Spleen (tissue), 11 donors: ENCODE results near the gene RAPGEFL1. TPM values are rescaled to one million over a fixed set of nuclear protein-coding genes. Genes with fewer than 3 reads are reported as not detected.

Experiments used
- DNase-seq: peaks from one replicate; pipeline ENCODE4 v3.0.0-alpha.2; 2020
- H3K27ac ChIP-seq, 8 donors: fragments of 200-600 bp; sonication (generic) in 7 of 8; 1 replicate in 4 of 8; 2 replicates in 4 of 8; pipeline versions ENCODE4 v1.5.0 to v1.8.0; 2016 to 2021; ENCODE audit warnings: inconsistent platforms in 4 of 8, mild to moderate bottlenecking in 4 of 8, moderate library complexity in 1 of 8
- H3K27me3 ChIP-seq, 7 donors: fragments of 200-600 bp; sonication (generic) in 6 of 7; replicated peaks in 1 of 7; 1 replicate in 4 of 7; 2 replicates in 3 of 7; pipeline versions ENCODE4 v1.5.0 to v1.8.0; 2016 to 2021; ENCODE audit warnings: inconsistent platforms in 3 of 7, mild to moderate bottlenecking in 1 of 7
- H3K36me3 ChIP-seq, 6 donors: fragments of 200-600 bp; sonication (generic) in 5 of 6; 1 replicate in 4 of 6; 2 replicates in 2 of 6; pipeline versions ENCODE4 v1.5.0 to v1.8.0; 2016 to 2021; ENCODE audit warnings: inconsistent platforms in 2 of 6
- H3K4me1 ChIP-seq, 6 donors: fragments of 200-600 bp; sonication (generic) in 5 of 6; 1 replicate in 3 of 6; 2 replicates in 3 of 6; pipeline versions ENCODE4 v1.5.0 to v1.8.0; 2016 to 2021; ENCODE audit warnings: inconsistent platforms in 3 of 6
- H3K4me3 ChIP-seq, 8 donors: fragments of 200-600 bp; sonication (generic) in 7 of 8; 1 replicate in 4 of 8; 2 replicates in 4 of 8; pipeline versions ENCODE4 v1.5.0 to v1.8.0; 2016 to 2021; ENCODE audit warnings: inconsistent platforms in 4 of 8, mild to moderate bottlenecking in 4 of 8, moderate library complexity in 2 of 8
- H3K9me3 ChIP-seq, 8 donors: fragments of 200-600 bp; sonication (generic) in 7 of 8; 1 replicate in 4 of 8; 2 replicates in 4 of 8; pipeline versions ENCODE4 v1.5.0 to v1.8.0; 2016 to 2021; ENCODE audit warnings: inconsistent platforms in 4 of 8
- CTCF ChIP-seq, 11 experiments: fragments of 200-600 bp in 7 of 11; fragments of 450-650 bp in 4 of 11; sonication (generic) in 4 of 11; IDR thresholded peaks in 8 of 11; conservative IDR thresholded peaks in 3 of 11; 1 replicate in 7 of 11; 2 replicates in 4 of 11; pipeline versions ENCODE4 v1.4.0 to v1.8.0; 2016 to 2021; ENCODE audit warnings: antibody characterized with exemption in 11 of 11, inconsistent platforms in 4 of 11, mild to moderate bottlenecking in 1 of 11
- POLR2A ChIP-seq, 3 donors: fragments of 450-650 bp; IDR thresholded peaks; one replicate each; pipeline ENCODE4 v1.5.1; 2017; ENCODE audit warnings: antibody characterized with exemption in 3 of 3, mild to moderate bottlenecking in 1 of 3
- POLR2AphosphoS5 ChIP-seq, 3 donors: sonication (generic); formaldehyde crosslinking; IDR thresholded peaks; one replicate each; pipeline ENCODE4 v1.5.1; 2017; ENCODE audit warnings: antibody characterized with exemption in 3 of 3
- WGBS, 5 donors: extraction: QIAGEN DNeasy Blood & Tissue Kit in 3 of 5; methylation state at CpG; one replicate each; pipeline versions ENCODE4 v1.1.5 to v1.1.7; 2013 to 2018; 5-methylcytosine and 5-hydroxymethylcytosine counted together
- intact Hi-C: fragments of 100-400 bp; cut with DNase I; formaldehyde crosslinking; loops from one replicate; pipeline ENCODE4 v1.15.0; 2023; ENCODE audit warnings: low total_unique reads
- polyA plus RNA-seq, 3 donors: library from polyadenylated mRNA; stranded (reverse); fragments of 200-250 nt; gene quantifications; one replicate each; pipeline ENCODE4 v1.2.1, GENCODE V29; 2013
- total RNA-seq, 7 donors: library from RNA; depleted of rRNA in 3 of 7; stranded (reverse); fragments of >200 nt in 3 of 7; fragmentation: NEBNext Ultra II Directional in 4 of 7; extraction: Animal tissue kit (Norgen Biotek cat#: 25700) in 4 of 7; gene quantifications; one replicate each; pipeline versions ENCODE4 v1.1.0 to v1.2.1, GENCODE V29; 2016 to 2021
- donor health status: healthy with polysubstance abuse.
- donor health status: DM: no; HTN: no; CAD: no; lungs with moderate emphysema.
- donor health status: DM: no; HTN: no; CAD: no.
- donor health status: Bipolar disorder and iron deficiency.
- donor health status: healthy.
- donor health status: DM: no; HTN: no; CAD: no.
- donor health status: DM: yes; HTN: yes; CAD: no.

Gene RAPGEFL1
- total and polyA plus RNA-seq, 10 donors: 2.9 to 12.7 (median 6.4) TPM

DNA sequence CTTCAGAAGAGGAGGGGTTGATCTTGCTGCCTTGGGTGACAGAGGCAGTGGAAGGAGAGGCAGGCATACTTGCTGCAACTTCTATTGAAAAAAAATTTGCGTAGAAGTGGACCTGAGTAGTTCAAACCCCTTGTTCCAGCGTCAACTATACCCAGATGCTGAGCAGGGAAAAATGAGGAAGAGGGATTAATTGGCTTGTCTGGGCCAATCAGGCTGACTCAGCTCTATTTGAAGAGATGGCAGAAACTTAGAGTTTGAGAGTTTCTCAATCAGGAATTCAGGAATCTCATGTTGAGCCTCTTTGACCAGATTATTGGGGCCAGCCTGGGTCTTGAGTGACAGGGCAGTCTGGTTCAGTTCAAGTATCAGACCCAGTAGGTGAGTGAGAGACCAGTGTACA is 19.3 kb upstream of the RAPGEFL1 start:
- TF ChIP-seq CTCF (IDR thresholded peaks at IDR 0.05 in 8 of 11, conservative IDR thresholded peaks at IDR 0.05 in 3 of 11) (no peak), POLR2AphosphoS5 (IDR thresholded peaks at IDR 0.05) (peak in 1 of 3 donors; percentile 10), POLR2A (IDR thresholded peaks at IDR 0.05) (no peak)
- peak overlapping the region in 7 of 8 donors; percentile 31 to 78 (median 54) for H3K27ac ChIP-seq
- WGBS, 5 donors: 56 to 61% (median 60%) methylated on average over 2 of the region's 2 CpGs
- H3K36me3 ChIP-seq: peaks cover 0 to 89% (median 50%) of the 10 kb centered on the region in 6 donors
- DNase-seq: no peak
- H3K4me1 ChIP-seq: peaks cover 0 to 67% (median 32%) of the 10 kb centered on the region in 6 donors
- no peaks in the 10 kb centered on the region for H3K27me3 ChIP-seq
- H3K9me3 ChIP-seq: no peaks in the 10 kb centered on the region
- intact Hi-C loops: no loop called here
- no peak overlapping the region for H3K4me3 ChIP-seq

DNA sequence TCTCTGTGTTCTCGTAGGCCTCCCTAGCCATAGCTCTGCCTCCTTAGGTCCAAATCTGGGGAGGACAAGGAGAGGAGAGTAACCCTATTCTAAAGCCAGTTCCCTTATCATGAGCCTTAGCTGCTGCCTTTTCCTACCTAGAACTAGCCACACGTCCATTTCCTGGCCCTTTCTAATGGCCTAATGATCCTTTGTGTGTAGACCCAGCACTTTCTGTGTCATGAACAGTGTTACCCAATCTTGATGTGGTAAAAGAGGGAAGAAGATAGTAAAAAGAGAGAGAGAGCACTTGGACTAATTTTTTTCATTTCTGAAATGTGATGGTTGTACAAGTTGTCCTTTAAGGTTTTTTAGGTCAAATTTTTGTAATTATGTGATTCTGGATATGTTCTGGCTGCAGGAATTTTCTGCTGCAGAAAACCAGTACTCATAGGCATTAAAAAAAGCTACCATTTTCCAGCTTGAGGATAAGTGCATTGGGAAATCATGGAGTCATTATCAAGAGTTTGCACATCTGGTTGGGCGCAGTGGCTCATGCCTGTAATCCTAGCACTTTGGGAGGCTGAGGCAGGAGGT is 18.7 kb upstream of the RAPGEFL1 start:
- Histone ChIP-seq H3K4me3 (no peak overlapping the region), H3K36me3 (peaks cover 0 to 89% (median 53%) of the 10 kb centered on the region in 6 donors), H3K9me3 (no peaks in the 10 kb centered on the region), H3K27ac (peak overlapping the region in 7 of 8 donors; percentile 31 to 78 (median 54)), H3K27me3 (no peaks in the 10 kb centered on the region), H3K4me1 (peaks cover 0 to 61% (median 27%) of the 10 kb centered on the region in 6 donors)
- DNase-seq: no peak
- TF ChIP-seq POLR2A (IDR thresholded peaks at IDR 0.05) (no peak), POLR2AphosphoS5 (IDR thresholded peaks at IDR 0.05) (no peak), CTCF (IDR thresholded peaks at IDR 0.05 in 8 of 11, conservative IDR thresholded peaks at IDR 0.05 in 3 of 11) (no peak)
- intact Hi-C loops: no loop called here
- 57 to 76% (median 70%) methylated on average over 3 of the region's 3 CpGs for WGBS, 5 donors

GRCh38 chr17:40159456-40159855 is 17.8 kb upstream of the RAPGEFL1 start:
- no peaks in the 10 kb centered on the region for H3K27me3 ChIP-seq
- 88 to 92% (median 89%) methylated on average over 6 of the region's 6 CpGs for WGBS, 5 donors
- no peak for DNase-seq
- no peaks in the 10 kb centered on the region for H3K9me3 ChIP-seq
- no peak overlapping the region for H3K4me3 ChIP-seq
- intact Hi-C loops: no loop called here
- peak overlapping the region in 1 of 8 donors; percentile 78 for H3K27ac ChIP-seq
- TF ChIP-seq CTCF (IDR thresholded peaks at IDR 0.05 in 8 of 11, conservative IDR thresholded peaks at IDR 0.05 in 3 of 11) (no peak), POLR2AphosphoS5 (IDR thresholded peaks at IDR 0.05) (no peak), POLR2A (IDR thresholded peaks at IDR 0.05) (no peak)
- H3K36me3 ChIP-seq: peaks cover 0 to 89% (median 53%) of the 10 kb centered on the region in 6 donors
- peaks cover 0 to 53% (median 23%) of the 10 kb centered on the region in 6 donors for H3K4me1 ChIP-seq

DNA sequence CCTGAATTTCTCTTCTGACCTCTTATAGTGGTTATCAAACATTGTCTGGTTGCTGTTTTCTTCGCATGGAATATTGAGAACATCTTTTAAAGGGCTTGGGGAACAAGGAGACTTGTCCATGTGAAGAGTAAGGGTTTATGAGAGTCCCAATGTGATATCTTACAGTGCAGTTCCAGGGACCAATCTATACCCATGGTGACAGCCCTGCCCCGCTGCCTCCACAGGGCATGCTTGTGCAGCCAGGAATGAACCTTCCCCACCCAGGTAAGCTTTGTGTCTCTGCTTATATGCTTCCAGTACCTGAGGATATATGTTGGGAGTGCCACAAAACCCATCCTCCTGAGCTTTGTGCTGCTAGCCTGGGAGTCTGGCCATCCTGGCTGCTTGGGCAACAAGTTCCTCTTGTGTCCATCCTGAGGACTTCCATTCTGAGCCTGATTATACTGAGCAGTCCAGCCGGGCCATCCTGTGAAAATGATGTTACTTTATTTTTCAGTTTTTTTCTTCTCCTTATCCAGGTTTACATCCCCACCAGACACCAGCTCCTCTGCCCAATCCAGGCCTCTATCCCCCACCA is 9.5 kb upstream of the RAPGEFL1 start:
- H3K36me3 ChIP-seq: peaks cover 3 to 100% (median 93%) of the 10 kb centered on the region in 6 donors
- TF ChIP-seq CTCF (IDR thresholded peaks at IDR 0.05 in 8 of 11, conservative IDR thresholded peaks at IDR 0.05 in 3 of 11): no peak
- TF ChIP-seq POLR2AphosphoS5 (IDR thresholded peaks at IDR 0.05): no peak
- TF ChIP-seq POLR2A (IDR thresholded peaks at IDR 0.05): no peak
- H3K27me3 ChIP-seq: no peaks in the 10 kb centered on the region
- peaks cover 0 to 23% (median 5%) of the 10 kb centered on the region in 6 donors for H3K4me1 ChIP-seq
- DNase-seq: no peak
- H3K27ac ChIP-seq: peak overlapping the region in 5 of 8 donors; percentile 27 to 50 (median 40)
- no peak overlapping the region for H3K4me3 ChIP-seq
- 95 to 98% (median 97%) methylated on average over 3 of the region's 3 CpGs for WGBS, 5 donors
- intact Hi-C loops: loop anchor here (10.0 kb wide), 1 partner anchor 133 kb away; no protein-coding TSS in a partner anchor
- H3K9me3 ChIP-seq: no peaks in the 10 kb centered on the region
